ENCODE data around the gene NDUFAF5.

NDUFAF5 gene

GRCh38 chr20:13809855-13810254 is 25.0 kb downstream of the NDUFAF5 start:
- no peak for TF ChIP-seq CTCF (IDR thresholded peaks at IDR 0.05; ENCODE audit: borderline replicate concordance, insufficient read depth, low read depth, low read length)
- no peak overlapping the region for H3K4me3 ChIP-seq (ENCODE audit: low read depth, low read length)

GRCh38 chr20:13810446-13810845 is 25.6 kb downstream of the NDUFAF5 start:
- H3K4me3 ChIP-seq (ENCODE audit: low read depth, low read length): no peak overlapping the region
- no peak for TF ChIP-seq CTCF (IDR thresholded peaks at IDR 0.05; ENCODE audit: borderline replicate concordance, insufficient read depth, low read depth, low read length)

- no peak overlapping the region for H3K4me3 ChIP-seq (ENCODE audit: low read depth, low read length)
- no peak for TF ChIP-seq CTCF (IDR thresholded peaks at IDR 0.05; ENCODE audit: borderline replicate concordance, insufficient read depth, low read depth, low read length)
Measured at GRCh38 chr20:13813910-13814309, 29.1 kb downstream of the NDUFAF5 start.

- no peak overlapping the region for H3K4me3 ChIP-seq (ENCODE audit: low read depth, low read length)
- TF ChIP-seq CTCF (IDR thresholded peaks at IDR 0.05; ENCODE audit: borderline replicate concordance, insufficient read depth, low read depth, low read length): no peak
Measured at GRCh38 chr20:13814672-13815071, 29.8 kb downstream of the NDUFAF5 start.

- no peak overlapping the region for H3K4me3 ChIP-seq (ENCODE audit: low read depth, low read length)
- TF ChIP-seq CTCF (IDR thresholded peaks at IDR 0.05; ENCODE audit: borderline replicate concordance, insufficient read depth, low read depth, low read length): no peak
Measured at GRCh38 chr20:13816757-13817156, 31.9 kb downstream of the NDUFAF5 start.

GRCh38 chr20:13817342-13817741 is 32.5 kb downstream of the NDUFAF5 start:
- TF ChIP-seq CTCF (IDR thresholded peaks at IDR 0.05; ENCODE audit: borderline replicate concordance, insufficient read depth, low read depth, low read length): no peak
- H3K4me3 ChIP-seq (ENCODE audit: low read depth, low read length): no peak overlapping the region

- no peak overlapping the region for H3K4me3 ChIP-seq (ENCODE audit: low read depth, low read length)
- peak; percentile 38; the same call in 1 of the 2 replicates for TF ChIP-seq CTCF (IDR thresholded peaks at IDR 0.05; ENCODE audit: borderline replicate concordance, insufficient read depth, low read depth, low read length)
Measured at GRCh38 chr20:13819885-13820645, 35.2 kb downstream of the NDUFAF5 start.
